SHP77 (cell line): ENCODE data around the gene PWWP2B.
"Not testable (repeated sequence)": the region's sequence is repeated elsewhere in the genome, so short reads cannot be mapped to it uniquely, and the experiment has no call there.

Experiments
- DNase-seq, 2 experiments: peaks; one replicate each; lab custom pipeline; 2025; lab: John Stamatoyannopoulos, UW

Gene PWWP2B

GRCh38 chr10:132363921-132364593 is 32.9 kb upstream of the PWWP2B start:
- no peak for DNase-seq

- no peak for DNase-seq
These were observed 32.4 kb upstream of the PWWP2B start for GRCh38 chr10:132364594-132364970.

GRCh38 chr10:132365102-132365501 is 31.9 kb upstream of the PWWP2B start:
- DNase-seq = no peak

- no peak for DNase-seq
These were observed 31.0 kb upstream of the PWWP2B start for GRCh38 chr10:132366006-132366405.

- DNase-seq = no peak
These were observed 30.5 kb upstream of the PWWP2B start for GRCh38 chr10:132366499-132366898.

GRCh38 chr10:132368391-132368790 is 28.6 kb upstream of the PWWP2B start:
- no peak for DNase-seq

- DNase-seq = no peak
These were observed 27.9 kb upstream of the PWWP2B start for GRCh38 chr10:132368881-132369635.

- DNase-seq = no peak
These were observed 27.3 kb upstream of the PWWP2B start for GRCh38 chr10:132369636-132370185.

- no peak for DNase-seq
These were observed 26.3 kb upstream of the PWWP2B start for GRCh38 chr10:132370426-132371340.

GRCh38 chr10:132371641-132372081 is 25.3 kb upstream of the PWWP2B start:
- DNase-seq = peak in 1 of 2 experiments; percentile 24

- no peak for DNase-seq
These were observed 24.4 kb upstream of the PWWP2B start for GRCh38 chr10:132372516-132373095.

- DNase-seq = no peak
These were observed 23.6 kb upstream of the PWWP2B start for GRCh38 chr10:132373241-132373955.

- DNase-seq = no peak
These were observed 22.8 kb upstream of the PWWP2B start for GRCh38 chr10:132374176-132374575.

GRCh38 chr10:132374612-132375011 is 22.4 kb upstream of the PWWP2B start:
- DNase-seq = no peak

GRCh38 chr10:132375116-132375794 is 21.7 kb upstream of the PWWP2B start:
- DNase-seq = no peak

GRCh38 chr10:132375795-132376297 is 21.2 kb upstream of the PWWP2B start:
- DNase-seq = no peak

- DNase-seq = no peak
These were observed 20.6 kb upstream of the PWWP2B start for GRCh38 chr10:132376394-132376851.

- no peak for DNase-seq
These were observed 19.7 kb upstream of the PWWP2B start for GRCh38 chr10:132377326-132377725.

GRCh38 chr10:132379026-132379425 is 18.0 kb upstream of the PWWP2B start:
- DNase-seq = not testable (repeated sequence)

- DNase-seq = not testable (repeated sequence)
These were observed 16.0 kb upstream of the PWWP2B start for GRCh38 chr10:132380986-132381385.
